ENCODE measurements around the gene MCF2L. TPM values are rescaled to one million over a fixed set of nuclear protein-coding genes. Genes with fewer than 3 reads are reported as not detected.

Gene MCF2L
- polyA plus RNA-seq, 1 donor from 2014 or later = 88.0 TPM

GRCh38 chr13:113139577-113139976 is 170.6 kb downstream of the MCF2L start:
- Histone ChIP-seq H3K36me3 (ENCODE audit: insufficient read depth, low read length) (no peaks in the 10 kb centered on the region), H3K27me3 (ENCODE audit: insufficient read depth, low read depth, low read length) (no peaks in the 10 kb centered on the region), H3K79me2 (replicated peaks; ENCODE audit: insufficient read depth, low read length) (no peaks in the 10 kb centered on the region), H2AFZ (ENCODE audit: low read depth, low read length) (no peak overlapping the region), H3K4me2 (ENCODE audit: low read length) (no peak overlapping the region), H3K9me3 (ENCODE audit: low read length) (no peaks in the 10 kb centered on the region), H3K9ac (ENCODE audit: low read length) (no peak overlapping the region), H3K27ac (ENCODE audit: low read length) (no peak overlapping the region), H4K20me1 (ENCODE audit: insufficient read depth) (no peaks in the 10 kb centered on the region), H3F3A (ENCODE audit: insufficient read depth, low read length, poor library complexity, severe bottlenecking) (no peaks in the 10 kb centered on the region), H3K4me3 (ENCODE audit: low read length) (no peak overlapping the region), H3K9me2 (ENCODE audit: insufficient read depth, low read length) (no peaks in the 10 kb centered on the region)
- TF ChIP-seq RAD21 (conservative IDR thresholded peaks at IDR 0.05) (no peak), EZH2 (IDR thresholded peaks at IDR 0.05; ENCODE audit: borderline replicate concordance, insufficient read depth, low read length, poor library complexity, severe bottlenecking) (no peak), SMC3 (conservative IDR thresholded peaks at IDR 0.05; ENCODE audit: poor library complexity) (no peak), CTCF (IDR thresholded peaks at IDR 0.05; ENCODE audit: poor library complexity, severe bottlenecking) (no peak)

GRCh38 chr13:113140677-113141600 is 171.9 kb downstream of the MCF2L start:
- TF ChIP-seq CTCF (IDR thresholded peaks at IDR 0.05; ENCODE audit: poor library complexity, severe bottlenecking) = no peak
- no peak for TF ChIP-seq EP300 (conservative IDR thresholded peaks at IDR 0.05; ENCODE audit: poor library complexity, severe bottlenecking)
- no peak for TF ChIP-seq POLR2AphosphoS5 (IDR thresholded peaks at IDR 0.05)
- TF ChIP-seq, protein P1, sequence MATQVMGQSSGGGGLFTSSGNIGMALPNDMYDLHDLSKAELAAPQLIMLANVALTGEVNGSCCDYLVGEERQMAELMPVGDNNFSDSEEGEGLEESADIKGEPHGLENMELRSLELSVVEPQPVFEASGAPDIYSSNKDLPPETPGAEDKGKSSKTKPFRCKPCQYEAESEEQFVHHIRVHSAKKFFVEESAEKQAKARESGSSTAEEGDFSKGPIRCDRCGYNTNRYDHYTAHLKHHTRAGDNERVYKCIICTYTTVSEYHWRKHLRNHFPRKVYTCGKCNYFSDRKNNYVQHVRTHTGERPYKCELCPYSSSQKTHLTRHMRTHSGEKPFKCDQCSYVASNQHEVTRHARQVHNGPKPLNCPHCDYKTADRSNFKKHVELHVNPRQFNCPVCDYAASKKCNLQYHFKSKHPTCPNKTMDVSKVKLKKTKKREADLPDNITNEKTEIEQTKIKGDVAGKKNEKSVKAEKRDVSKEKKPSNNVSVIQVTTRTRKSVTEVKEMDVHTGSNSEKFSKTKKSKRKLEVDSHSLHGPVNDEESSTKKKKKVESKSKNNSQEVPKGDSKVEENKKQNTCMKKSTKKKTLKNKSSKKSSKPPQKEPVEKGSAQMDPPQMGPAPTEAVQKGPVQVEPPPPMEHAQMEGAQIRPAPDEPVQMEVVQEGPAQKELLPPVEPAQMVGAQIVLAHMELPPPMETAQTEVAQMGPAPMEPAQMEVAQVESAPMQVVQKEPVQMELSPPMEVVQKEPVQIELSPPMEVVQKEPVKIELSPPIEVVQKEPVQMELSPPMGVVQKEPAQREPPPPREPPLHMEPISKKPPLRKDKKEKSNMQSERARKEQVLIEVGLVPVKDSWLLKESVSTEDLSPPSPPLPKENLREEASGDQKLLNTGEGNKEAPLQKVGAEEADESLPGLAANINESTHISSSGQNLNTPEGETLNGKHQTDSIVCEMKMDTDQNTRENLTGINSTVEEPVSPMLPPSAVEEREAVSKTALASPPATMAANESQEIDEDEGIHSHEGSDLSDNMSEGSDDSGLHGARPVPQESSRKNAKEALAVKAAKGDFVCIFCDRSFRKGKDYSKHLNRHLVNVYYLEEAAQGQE (IDR thresholded peaks at IDR 0.05; ENCODE audit: borderline replicate concordance) = no peak
- TF ChIP-seq TAF1 (IDR thresholded peaks at IDR 0.05; ENCODE audit: low read depth) = no peak
- no peaks in the 10 kb centered on the region for H3K9me3 ChIP-seq (ENCODE audit: low read length)
- H3K36me3 ChIP-seq (ENCODE audit: insufficient read depth, low read length) = no peaks in the 10 kb centered on the region
- H3K9ac ChIP-seq (ENCODE audit: low read length) = no peak overlapping the region
- H3K27me3 ChIP-seq (ENCODE audit: insufficient read depth, low read depth, low read length) = no peaks in the 10 kb centered on the region
- H3K27ac ChIP-seq (ENCODE audit: low read length) = no peak overlapping the region
- H3K4me2 ChIP-seq (ENCODE audit: low read length) = no peak overlapping the region
- no peak overlapping the region for H3K4me3 ChIP-seq (ENCODE audit: low read length)
- H2AFZ ChIP-seq (ENCODE audit: low read depth, low read length) = no peak overlapping the region
- H3K9me2 ChIP-seq (ENCODE audit: insufficient read depth, low read length) = no peaks in the 10 kb centered on the region
- no peaks in the 10 kb centered on the region for H3K79me2 ChIP-seq (replicated peaks; ENCODE audit: insufficient read depth, low read length)
- H3F3A ChIP-seq (ENCODE audit: insufficient read depth, low read length, poor library complexity, severe bottlenecking) = no peaks in the 10 kb centered on the region
- H4K20me1 ChIP-seq (ENCODE audit: insufficient read depth) = no peaks in the 10 kb centered on the region

All from neural cell (in vitro differentiated cells).